ENCODE results near the gene TSSK1B. TPM values are rescaled to one million over a fixed set of nuclear protein-coding genes. Genes with fewer than 3 reads are reported as not detected.
"Not testable (repeated sequence)": the region's sequence is repeated elsewhere in the genome, so short reads cannot be mapped to it uniquely, and the experiment has no call there.

Gene TSSK1B
- total RNA-seq, result 0.10 TPM

- no peaks in the 10 kb centered on the region for H3K4me1 ChIP-seq (ENCODE audit: insufficient read depth, low read length)
- no peaks in the 10 kb centered on the region for H3K9me3 ChIP-seq (ENCODE audit: low read depth, low read length)
- no peak within 1 kb of the TSS for H3K4me3 ChIP-seq (ENCODE audit: low read length)
- H3K27me3 ChIP-seq (ENCODE audit: insufficient read depth, low read length), result no peaks in the 10 kb centered on the region
These were observed at the start of gene TSSK1B for GRCh38 chr5:113434889-113435288. TSSK1B (minus strand) TSS chr5:113434989; CDS start chr5:113434839, 150 bp downstream.

- peaks cover 77% of the 10 kb centered on the region for H3K27me3 ChIP-seq (ENCODE audit: insufficient read depth, low read length)
- no peak overlapping the region for H3K4me3 ChIP-seq (ENCODE audit: low read length)
- no peaks in the 10 kb centered on the region for H3K4me1 ChIP-seq (ENCODE audit: insufficient read depth, low read length)
- H3K9me3 ChIP-seq (ENCODE audit: low read depth, low read length), result no peaks in the 10 kb centered on the region
These were observed 45.5 kb upstream of the TSSK1B start for GRCh38 chr5:113480243-113480642.

GRCh38 chr5:113478691-113479090 lies 43.9 kb upstream of the TSSK1B start:
- no peaks in the 10 kb centered on the region for H3K4me1 ChIP-seq (ENCODE audit: insufficient read depth, low read length)
- no peak overlapping the region for H3K4me3 ChIP-seq (ENCODE audit: low read length)
- no peaks in the 10 kb centered on the region for H3K9me3 ChIP-seq (ENCODE audit: low read depth, low read length)
- peaks cover 70% of the 10 kb centered on the region for H3K27me3 ChIP-seq (ENCODE audit: insufficient read depth, low read length)

GRCh38 chr5:113474100-113474728 lies 39.4 kb upstream of the TSSK1B start:
- H3K4me3 ChIP-seq (ENCODE audit: low read length), result no peak overlapping the region
- H3K27me3 ChIP-seq (ENCODE audit: insufficient read depth, low read length), result peaks cover 44% of the 10 kb centered on the region
- H3K9me3 ChIP-seq (ENCODE audit: low read depth, low read length), result no peaks in the 10 kb centered on the region
- H3K4me1 ChIP-seq (ENCODE audit: insufficient read depth, low read length), result no peaks in the 10 kb centered on the region

GRCh38 chr5:113463032-113463431 lies 28.2 kb upstream of the TSSK1B start:
- no peak overlapping the region for H3K4me3 ChIP-seq (ENCODE audit: low read length)
- no peaks in the 10 kb centered on the region for H3K9me3 ChIP-seq (ENCODE audit: low read depth, low read length)
- H3K4me1 ChIP-seq (ENCODE audit: insufficient read depth, low read length), result no peaks in the 10 kb centered on the region
- H3K27me3 ChIP-seq (ENCODE audit: insufficient read depth, low read length), result no peaks in the 10 kb centered on the region

- not testable (repeated sequence) for H3K9me3 ChIP-seq (ENCODE audit: low read depth, low read length); H3K4me1 ChIP-seq (ENCODE audit: insufficient read depth, low read length); H3K27me3 ChIP-seq (ENCODE audit: insufficient read depth, low read length); H3K4me3 ChIP-seq (ENCODE audit: low read length)
These were observed 22.3 kb upstream of the TSSK1B start for GRCh38 chr5:113457106-113457505.

- H3K27me3 ChIP-seq (ENCODE audit: insufficient read depth, low read length), result peaks cover 2% of the 10 kb centered on the region
- no peaks in the 10 kb centered on the region for H3K4me1 ChIP-seq (ENCODE audit: insufficient read depth, low read length)
- H3K9me3 ChIP-seq (ENCODE audit: low read depth, low read length), result no peaks in the 10 kb centered on the region
- H3K4me3 ChIP-seq (ENCODE audit: low read length), result no peak overlapping the region
These were observed 18.2 kb upstream of the TSSK1B start for GRCh38 chr5:113452941-113453340.

GRCh38 chr5:113451797-113452196 lies 17.0 kb upstream of the TSSK1B start:
- Histone ChIP-seq H3K9me3 (ENCODE audit: low read depth, low read length) (no peaks in the 10 kb centered on the region), H3K4me3 (ENCODE audit: low read length) (no peak overlapping the region), H3K4me1 (ENCODE audit: insufficient read depth, low read length) (no peaks in the 10 kb centered on the region), H3K27me3 (ENCODE audit: insufficient read depth, low read length) (peaks cover 7% of the 10 kb centered on the region)

GRCh38 chr5:113450929-113451328 lies 16.1 kb upstream of the TSSK1B start:
- no peaks in the 10 kb centered on the region for H3K4me1 ChIP-seq (ENCODE audit: insufficient read depth, low read length)
- H3K27me3 ChIP-seq (ENCODE audit: insufficient read depth, low read length), result peaks cover 15% of the 10 kb centered on the region
- no peaks in the 10 kb centered on the region for H3K9me3 ChIP-seq (ENCODE audit: low read depth, low read length)
- no peak overlapping the region for H3K4me3 ChIP-seq (ENCODE audit: low read length)

- H3K4me1 ChIP-seq (ENCODE audit: insufficient read depth, low read length), result no peaks in the 10 kb centered on the region
These were observed 15.7 kb upstream of the TSSK1B start for GRCh38 chr5:113450462-113450861.

GRCh38 chr5:113448252-113448651 lies 13.5 kb upstream of the TSSK1B start:
- no peaks in the 10 kb centered on the region for H3K9me3 ChIP-seq (ENCODE audit: low read depth, low read length)
- no peak overlapping the region for H3K4me3 ChIP-seq (ENCODE audit: low read length)
- H3K27me3 ChIP-seq (ENCODE audit: insufficient read depth, low read length), result peaks cover 32% of the 10 kb centered on the region
- no peaks in the 10 kb centered on the region for H3K4me1 ChIP-seq (ENCODE audit: insufficient read depth, low read length)

More at GRCh38 chr5:113450462-113450861, 15.7 kb upstream of the TSSK1B start:
- Histone ChIP-seq H3K9me3 (ENCODE audit: low read depth, low read length) (no peaks in the 10 kb centered on the region), H3K27me3 (ENCODE audit: insufficient read depth, low read length) (peaks cover 19% of the 10 kb centered on the region), H3K4me3 (ENCODE audit: low read length) (no peak overlapping the region)

- Histone ChIP-seq H3K4me1 (ENCODE audit: insufficient read depth, low read length) (no peaks in the 10 kb centered on the region), H3K4me3 (ENCODE audit: low read length) (no peak overlapping the region), H3K9me3 (ENCODE audit: low read depth, low read length) (no peaks in the 10 kb centered on the region), H3K27me3 (ENCODE audit: insufficient read depth, low read length) (peaks cover 32% of the 10 kb centered on the region)
These were observed 12.8 kb upstream of the TSSK1B start for GRCh38 chr5:113447498-113448050.

- H3K4me1 ChIP-seq (ENCODE audit: insufficient read depth, low read length), result no peaks in the 10 kb centered on the region
- peaks cover 32% of the 10 kb centered on the region for H3K27me3 ChIP-seq (ENCODE audit: insufficient read depth, low read length)
- H3K9me3 ChIP-seq (ENCODE audit: low read depth, low read length), result no peaks in the 10 kb centered on the region
- H3K4me3 ChIP-seq (ENCODE audit: low read length), result no peak overlapping the region
These were observed 11.7 kb upstream of the TSSK1B start for GRCh38 chr5:113446358-113446927.

- Histone ChIP-seq H3K4me3 (ENCODE audit: low read length) (no peak overlapping the region), H3K9me3 (ENCODE audit: low read depth, low read length) (no peaks in the 10 kb centered on the region), H3K27me3 (ENCODE audit: insufficient read depth, low read length) (no peaks in the 10 kb centered on the region), H3K4me1 (ENCODE audit: insufficient read depth, low read length) (no peaks in the 10 kb centered on the region)
These were observed 2.3 kb upstream of the TSSK1B start for GRCh38 chr5:113437111-113437510.

GRCh38 chr5:113435575-113435974 lies 786 bp upstream of the TSSK1B start:
- no peaks in the 10 kb centered on the region for H3K4me1 ChIP-seq (ENCODE audit: insufficient read depth, low read length)
- H3K4me3 ChIP-seq (ENCODE audit: low read length), result no peak overlapping the region
- no peaks in the 10 kb centered on the region for H3K9me3 ChIP-seq (ENCODE audit: low read depth, low read length)
- H3K27me3 ChIP-seq (ENCODE audit: insufficient read depth, low read length), result no peaks in the 10 kb centered on the region
